ENCODE data around the gene WAC.
"Not testable (repeated sequence)": the region's sequence is repeated elsewhere in the genome, so short reads cannot be mapped to it uniquely, and the experiment has no call there.

The WAC gene

GRCh38 chr10:28570598-28570997, 37.7 kb downstream of the WAC start:
- H3K4me3 ChIP-seq (ENCODE audit: low read depth, low read length) = no peak overlapping the region
- H3K27me3 ChIP-seq (replicated peaks) = no peaks in the 10 kb centered on the region
- no peak overlapping the region for H3K27ac ChIP-seq
- peaks cover 10% of the 10 kb centered on the region for H3K36me3 ChIP-seq (replicated peaks)
- no peak for DNase-seq
- TF ChIP-seq CTCF (IDR thresholded peaks at IDR 0.05; ENCODE audit: low read depth, low read length, missing control alignments) = no peak
- in situ Hi-C loops (cut with HindIII; ENCODE audit: low pct_ligation_motif_present, low sequenced_read_pairs) = no loop called here

- in situ Hi-C loops (cut with HindIII; ENCODE audit: low pct_ligation_motif_present, low sequenced_read_pairs) = no loop called here
- H3K27ac ChIP-seq = no peak overlapping the region
- H3K4me3 ChIP-seq (ENCODE audit: low read depth, low read length) = no peak overlapping the region
- H3K36me3 ChIP-seq (replicated peaks) = peaks cover 10% of the 10 kb centered on the region
- TF ChIP-seq CTCF (IDR thresholded peaks at IDR 0.05; ENCODE audit: low read depth, low read length, missing control alignments) = no peak
- DNase-seq = no peak
- no peaks in the 10 kb centered on the region for H3K27me3 ChIP-seq (replicated peaks)
Measured at GRCh38 chr10:28571265-28571664, 38.3 kb downstream of the WAC start.

GRCh38 chr10:28574214-28574613, 41.3 kb downstream of the WAC start:
- H3K27me3 ChIP-seq (replicated peaks); H3K4me3 ChIP-seq (ENCODE audit: low read depth, low read length); DNase-seq; in situ Hi-C loops (cut with HindIII; ENCODE audit: low pct_ligation_motif_present, low sequenced_read_pairs); H3K27ac ChIP-seq: not testable (repeated sequence)
- peaks cover 10% of the 10 kb centered on the region for H3K36me3 ChIP-seq (replicated peaks)

- H3K27me3 ChIP-seq (replicated peaks) = no peaks in the 10 kb centered on the region
- in situ Hi-C loops (cut with HindIII; ENCODE audit: low pct_ligation_motif_present, low sequenced_read_pairs) = no loop called here
- no peak for TF ChIP-seq CTCF (IDR thresholded peaks at IDR 0.05; ENCODE audit: low read depth, low read length, missing control alignments)
- DNase-seq = no peak
- no peak overlapping the region for H3K27ac ChIP-seq
- H3K36me3 ChIP-seq (replicated peaks) = peaks cover 10% of the 10 kb centered on the region
- H3K4me3 ChIP-seq (ENCODE audit: low read depth, low read length) = no peak overlapping the region
Measured at GRCh38 chr10:28575852-28576251, 42.9 kb downstream of the WAC start.

GRCh38 chr10:28577506-28577905, 44.6 kb downstream of the WAC start:
- Histone ChIP-seq H3K4me3 (ENCODE audit: low read depth, low read length) (no peak overlapping the region), H3K27ac (no peak overlapping the region), H3K36me3 (replicated peaks) (peaks cover 5% of the 10 kb centered on the region), H3K27me3 (replicated peaks) (no peaks in the 10 kb centered on the region)
- no peak for TF ChIP-seq CTCF (IDR thresholded peaks at IDR 0.05; ENCODE audit: low read depth, low read length, missing control alignments)
- in situ Hi-C loops (cut with HindIII; ENCODE audit: low pct_ligation_motif_present, low sequenced_read_pairs) = no loop called here
- no peak for DNase-seq

- Histone ChIP-seq H3K27ac (no peak overlapping the region), H3K27me3 (replicated peaks) (no peaks in the 10 kb centered on the region), H3K4me3 (ENCODE audit: low read depth, low read length) (no peak overlapping the region), H3K36me3 (replicated peaks) (peaks cover 5% of the 10 kb centered on the region)
- no peak for TF ChIP-seq CTCF (IDR thresholded peaks at IDR 0.05; ENCODE audit: low read depth, low read length, missing control alignments)
- no peak for DNase-seq
- in situ Hi-C loops (cut with HindIII; ENCODE audit: low pct_ligation_motif_present, low sequenced_read_pairs) = no loop called here
Measured at GRCh38 chr10:28578454-28578853, 45.5 kb downstream of the WAC start.
